HepG2 (cell line): ENCODE data around the gene NT5C1B. TPM values are rescaled to one million over a fixed set of nuclear protein-coding genes. Genes with fewer than 3 reads are reported as not detected.

Source experiments
- CENPBD1 ChIP-seq: sonication (generic); formaldehyde crosslinking; IDR thresholded peaks from 2 replicates; pipeline ENCODE4 v1.8.0; 2022; ENCODE audit warnings: missing genetic modification reagents, low read depth, mild to moderate bottlenecking, borderline replicate concordance
- CENPT ChIP-seq: sonication (generic); formaldehyde crosslinking; IDR thresholded peaks from 2 replicates; pipeline ENCODE4 v1.8.0; 2022; ENCODE audit warnings: low read depth, mild to moderate bottlenecking, moderate library complexity, missing genetic modification reagents
- DRAP1 ChIP-seq: IDR thresholded peaks from 2 replicates; pipeline ENCODE4 v1.6.1; 2016; ENCODE audit warnings: missing genetic modification reagents, missing compliant biosample characterization
- GATAD2A ChIP-seq: IDR thresholded peaks from 2 replicates; pipeline ENCODE4 v1.6.1; 2016
- HCFC1 ChIP-seq: fragments of 150-350 bp; IDR thresholded peaks from 2 replicates; pipeline ENCODE4 v1.6.1; 2014; ENCODE audit warnings: low read depth, low read length
- HDAC6 ChIP-seq: fragments of 200-600 bp; sonication (generic); IDR thresholded peaks from 2 replicates; pipeline ENCODE4 v1.7.0; 2017; ENCODE audit warnings: mild to moderate bottlenecking, antibody characterized with exemption, low read length, low read depth
- KDM5B ChIP-seq: sonication (generic); formaldehyde crosslinking; IDR thresholded peaks from 2 replicates; pipeline ENCODE4 v1.4.0; 2020; ENCODE audit warnings: missing genetic modification reagents, mild to moderate bottlenecking, borderline replicate concordance
- MED1 ChIP-seq: sonication (generic); formaldehyde crosslinking; IDR thresholded peaks from 2 replicates; pipeline ENCODE4 v1.4.0; 2020; ENCODE audit warnings: missing genetic modification reagents
- SP1 ChIP-seq, 2 experiments: fragments of 450-650 bp in 1 of 2; sonication (generic) in 1 of 2; formaldehyde crosslinking in 1 of 2; IDR thresholded peaks; 2 replicates each; pipeline versions ENCODE4 v1.4.0 to v1.6.1; 2016 to 2020; ENCODE audit warnings: missing genetic modification reagents in 1 of 2
- ZBED4 ChIP-seq: sonication (generic); formaldehyde crosslinking; IDR thresholded peaks from 2 replicates; pipeline ENCODE4 v1.4.0; 2020; ENCODE audit warnings: missing genetic modification reagents, borderline replicate concordance
- ZBTB38 ChIP-seq: sonication (generic); formaldehyde crosslinking; IDR thresholded peaks from 2 replicates; pipeline ENCODE4 v1.5.1; 2020; ENCODE audit warnings: mild to moderate bottlenecking, missing genetic modification reagents
- ZBTB49 ChIP-seq: sonication (generic); formaldehyde crosslinking; IDR thresholded peaks from 2 replicates; pipeline ENCODE4 v1.4.0; 2020; ENCODE audit warnings: missing genetic modification reagents, borderline replicate concordance
- ZNF18 ChIP-seq: sonication (generic); formaldehyde crosslinking; IDR thresholded peaks from 2 replicates; pipeline ENCODE4 v1.8.0; 2022; ENCODE audit warnings: mild to moderate bottlenecking, missing genetic modification reagents; ENCODE audit not compliant: insufficient replicate concordance
- ZNF251 ChIP-seq: sonication (generic); formaldehyde crosslinking; IDR thresholded peaks from 2 replicates; pipeline ENCODE4 v1.9.0; 2021; ENCODE audit warnings: mild to moderate bottlenecking, missing genetic modification reagents
- ZNF263 ChIP-seq: sonication (generic); formaldehyde crosslinking; IDR thresholded peaks from 2 replicates; pipeline ENCODE4 v1.4.0; 2020; ENCODE audit warnings: missing genetic modification reagents
- ZNF639 ChIP-seq: conservative IDR thresholded peaks from 2 replicates; pipeline ENCODE4 v1.6.1; 2018; ENCODE audit warnings: missing genetic modification reagents
- ZNF704 ChIP-seq: sonication (generic); formaldehyde crosslinking; IDR thresholded peaks from 2 replicates; pipeline ENCODE4 v1.8.1; 2023; ENCODE audit warnings: mild to moderate bottlenecking, inconsistent platforms, moderate library complexity, missing genetic modification reagents, borderline replicate concordance
- polyA plus RNA-seq, 8 experiments: library from polyadenylated mRNA; depleted of rRNA in 3 of 8; stranded (reverse) in 7 of 8; unstranded in 1 of 8; fragments of >200 nt; fragmentation: Illumina TruSeq in 4 of 8; extraction: Trizol in 4 of 8; gene quantifications; 2 replicates each; pipeline versions ENCODE4 v1.2.1 to v1.2.3, GENCODE V29; 2011 to 2016; ENCODE audit warnings: low read depth in 4 of 8, missing spikeins in 1 of 8, mixed read lengths in 1 of 8; ENCODE audit not compliant: insufficient read depth in 1 of 8
- total RNA-seq, 5 experiments: library from RNA; depleted of rRNA; stranded (reverse); fragments of >200 nt; fragmentation: Illumina TruSeq; extraction: Trizol; gene quantifications; 2 replicates each; pipeline ENCODE4 v1.2.3, GENCODE V29; 2016; ENCODE audit warnings: low read depth in 1 of 5

Gene NT5C1B
- total and polyA plus RNA-seq, 2 of the 13 experiments (the other 11 are each of a cell fraction or from before 2014, with no cell fraction given): not detected

- TF ChIP-seq ZNF18 (CRISPR knock-in tag) (no peak), ZNF263 (CRISPR knock-in tag) (no peak), HCFC1 (peak; percentile 99), ZBTB49 (CRISPR knock-in tag) (no peak), ZBED4 (peak; percentile 72), ZNF704 (CRISPR knock-in tag) (peak; percentile 94), ZNF251 (CRISPR knock-in tag) (no peak), KDM5B (CRISPR knock-in tag) (peak; percentile 96; the same call in 1 of the 2 replicates), HDAC6 (no peak), CENPT (CRISPR knock-in tag) (no peak), SP1 (IDR thresholded peaks at IDR 0.05) (no peak), SP1 (CRISPR knock-in tag; IDR thresholded peaks at IDR 0.05) (peak; percentile 82), ZBTB38 (CRISPR knock-in tag) (peak; percentile 75), ZNF639 (CRISPR knock-in tag) (peak; percentile 97), CENPBD1 (CRISPR knock-in tag) (no peak), DRAP1 (CRISPR knock-in tag) (peak; percentile 74), GATAD2A (CRISPR knock-in tag) (no peak; the same call in 1 of the 2 replicates), MED1 (CRISPR knock-in tag) (peak; percentile 62)
Observed at GRCh38 chr2:18560031-18560796, 29.2 kb downstream of the NT5C1B start, which contains the start of gene RDH14 (continued).
